Endothelial cell of umbilical vein (primary cell): ENCODE measurements around the gene LCOR. TPM values are rescaled to one million over a fixed set of nuclear protein-coding genes. Genes with fewer than 3 reads are reported as not detected.

ENCODE experiments used
- BruUV-seq: library from RNA; stranded (reverse); fragments of 400-500 nt; replicated peaks from 2 replicates; lab custom pipeline; 2021; lab: Mats Ljungman, UMichigan
- CTCF ChIA-PET: fragments of 300-600, 350-600 bp; sonication (Branson Sonifier 250); formaldehyde crosslinking; loops from one replicate; lab custom pipeline; 2021; ENCODE audit warnings: antibody characterized with exemption, inconsistent platforms; lab: Charles Lee
- POLR2A ChIA-PET: fragments of 300-600, 350-600 bp; sonication (Branson Sonifier 250); formaldehyde crosslinking; loops from one replicate; lab custom pipeline; 2021; ENCODE audit warnings: antibody characterized with exemption, inconsistent platforms; lab: Charles Lee
- DNase-seq: peaks from one replicate; pipeline ENCODE4 v3.0.0-alpha.2; 2011; ENCODE audit warnings: low read depth, low spot score
- FAIRE-seq: peaks from 2 replicates; lab custom pipeline; 2011; peaks lifted over from hg19 to GRCh38; lab: Jason Lieb, UNC
- H2AFZ ChIP-seq: 2 replicates; pipeline ENCODE4 v1.6.0; 2012; ENCODE audit warnings: low read depth, low read length, control low read depth, inconsistent platforms
- H3K27ac ChIP-seq: 2 replicates; pipeline ENCODE4 v1.5.1; 2011; ENCODE audit warnings: low read depth, mild to moderate bottlenecking, control low read depth, low read length, moderate library complexity; ENCODE audit not compliant: insufficient read depth
- H3K27me3 ChIP-seq, 2 experiments: 2 replicates each; pipeline versions ENCODE4 v1.6.0 to v1.6.1; 2011; ENCODE audit warnings: low read length in 2 of 2, mixed read lengths in 1 of 2; ENCODE audit not compliant: control insufficient read depth in 2 of 2, insufficient read depth in 2 of 2
- H3K36me3 ChIP-seq, 2 experiments: 2 replicates in 1 of 2; 3 replicates in 1 of 2; pipeline ENCODE4 v1.5.1; 2011; ENCODE audit warnings: low read length in 2 of 2, mild to moderate bottlenecking in 1 of 2, moderate library complexity in 1 of 2; ENCODE audit not compliant: control insufficient read depth in 2 of 2, insufficient read depth in 2 of 2; ENCODE audit errors: extremely low read depth in 1 of 2
- H3K4me1 ChIP-seq: 3 replicates; pipeline ENCODE4 v1.5.1; 2011; ENCODE audit warnings: mild to moderate bottlenecking, low read length; ENCODE audit not compliant: control insufficient read depth, insufficient read depth; ENCODE audit errors: extremely low read depth
- H3K4me2 ChIP-seq: 2 replicates; pipeline ENCODE4 v1.6.1; 2011; ENCODE audit warnings: low read length, control low read depth, mixed read lengths; ENCODE audit not compliant: insufficient read depth
- H3K4me3 ChIP-seq, 3 experiments: fragments of 200-600 bp in 1 of 3; sonication (generic), shearing (Covaris generic) in 1 of 3; replicated peaks in 1 of 3; 2 replicates each; pipeline ENCODE4 v1.5.1; 2011 to 2016; ENCODE audit warnings: control low read depth in 3 of 3, low read length in 3 of 3, mild to moderate bottlenecking in 2 of 3, inconsistent platforms in 1 of 3, low read depth in 1 of 3, moderate library complexity in 1 of 3; ENCODE audit not compliant: insufficient read depth in 1 of 3
- H3K79me2 ChIP-seq: 2 replicates; pipeline ENCODE4 v1.6.0; 2012; ENCODE audit warnings: low read length, inconsistent platforms; ENCODE audit not compliant: control insufficient read depth, insufficient read depth
- H3K9ac ChIP-seq: replicated peaks from 2 replicates; pipeline ENCODE3; 2011; ENCODE audit warnings: low read length, control low read depth; ENCODE audit not compliant: insufficient read depth; ENCODE audit errors: extremely low read depth
- H3K9me1 ChIP-seq: replicated peaks from 3 replicates; pipeline ENCODE4 v1.6.0; 2011; ENCODE audit warnings: mild to moderate bottlenecking, low read length; ENCODE audit not compliant: control insufficient read depth, insufficient read depth; ENCODE audit errors: extremely low read depth
- H3K9me3 ChIP-seq: replicated peaks from 2 replicates; pipeline ENCODE4 v1.5.1; 2012; ENCODE audit warnings: low read length, inconsistent platforms; ENCODE audit not compliant: control insufficient read depth, insufficient read depth
- H4K20me1 ChIP-seq: replicated peaks from 2 replicates; pipeline ENCODE3; 2011; ENCODE audit warnings: mild to moderate bottlenecking, low read length; ENCODE audit not compliant: control insufficient read depth, insufficient read depth; ENCODE audit errors: extremely low read depth
- EZH2 ChIP-seq: IDR thresholded peaks from 2 replicates; pipeline ENCODE4 v1.6.1; 2012; ENCODE audit warnings: borderline replicate concordance, low read depth, mild to moderate bottlenecking, moderate library complexity, low read length, inconsistent platforms; ENCODE audit not compliant: severe bottlenecking
- FOS ChIP-seq: IDR thresholded peaks from 2 replicates; pipeline ENCODE4 v1.6.1; 2011; ENCODE audit warnings: mild to moderate bottlenecking, low read length, moderate library complexity, borderline replicate concordance; ENCODE audit not compliant: insufficient read depth
- GATA2 ChIP-seq: IDR thresholded peaks from 2 replicates; pipeline ENCODE4 v1.7.0; 2011; ENCODE audit warnings: low read depth, mild to moderate bottlenecking, moderate library complexity, mixed read lengths, low read length; ENCODE audit not compliant: insufficient read length, insufficient read depth
- JUN ChIP-seq: IDR thresholded peaks from 2 replicates; pipeline ENCODE4 v1.6.1; 2011; ENCODE audit warnings: borderline replicate concordance, low read depth; ENCODE audit not compliant: insufficient read length, insufficient read depth
- MYC ChIP-seq: IDR thresholded peaks from one replicate; pipeline ENCODE4 v1.6.1; 2011; ENCODE audit warnings: mild to moderate bottlenecking, low read depth, low read length
- POLR2A ChIP-seq: IDR thresholded peaks from 2 replicates; pipeline ENCODE4 v1.6.1; 2012; ENCODE audit warnings: low read depth, mild to moderate bottlenecking, control low read depth, low read length
- POLR2AphosphoS5 ChIP-seq: IDR thresholded peaks from 2 replicates; pipeline ENCODE4 v1.6.1; 2012; ENCODE audit warnings: low read depth, mild to moderate bottlenecking, control low read depth, low read length, moderate library complexity; ENCODE audit not compliant: insufficient read depth
- dilution Hi-C: fragments of 300-500 bp; cut with MboI; formaldehyde crosslinking; loops from one replicate; pipeline ENCODE4 v1.15.0; 2019; ENCODE audit warnings: low sequenced_read_pairs; ENCODE audit not compliant: extremely low pct_ligation_motif_present
- intact Hi-C: fragments of 100-400 bp; cut with micrococcal nuclease; formaldehyde crosslinking; loops from one replicate; pipeline ENCODE4 v1.10.0; 2022
- polyA plus RNA-seq, 4 experiments: library from polyadenylated mRNA; depleted of rRNA in 3 of 4; stranded (reverse) in 3 of 4; unstranded in 1 of 4; fragments of >200 nt; gene quantifications; 2 replicates each; pipeline versions ENCODE4 v1.2.1 to v1.2.3, GENCODE V29; 2011 to 2012; ENCODE audit warnings: missing spikeins in 1 of 4
- total RNA-seq: library from RNA; stranded (reverse); gene quantifications from 2 replicates; pipeline ENCODE4 v1.2.3, GENCODE V29; 2021
- TF ChIP-seq, protein P1 (sequence below): IDR thresholded peaks from 2 replicates; pipeline ENCODE4 v1.6.1; 2011; ENCODE audit not compliant: insufficient read depth, insufficient read length
- TF ChIP-seq, protein P2 (sequence below), 2 donors: IDR thresholded peaks; 1 replicate in 1 of 2; 2 replicates in 1 of 2; pipeline ENCODE4 v1.5.1; 2011; ENCODE audit warnings: low read length in 2 of 2, mild to moderate bottlenecking in 2 of 2, moderate library complexity in 2 of 2, control low read depth in 1 of 2, inconsistent platforms in 1 of 2, low read depth in 1 of 2; ENCODE audit not compliant: insufficient read depth in 1 of 2; ENCODE audit errors: extremely low read depth in 1 of 2

Gene LCOR
- total and polyA plus RNA-seq, 2 donors (not counting 3 experiments of a cell fraction or from before 2014, with no cell fraction given) = 11.6 to 39.0 TPM

DNA sequence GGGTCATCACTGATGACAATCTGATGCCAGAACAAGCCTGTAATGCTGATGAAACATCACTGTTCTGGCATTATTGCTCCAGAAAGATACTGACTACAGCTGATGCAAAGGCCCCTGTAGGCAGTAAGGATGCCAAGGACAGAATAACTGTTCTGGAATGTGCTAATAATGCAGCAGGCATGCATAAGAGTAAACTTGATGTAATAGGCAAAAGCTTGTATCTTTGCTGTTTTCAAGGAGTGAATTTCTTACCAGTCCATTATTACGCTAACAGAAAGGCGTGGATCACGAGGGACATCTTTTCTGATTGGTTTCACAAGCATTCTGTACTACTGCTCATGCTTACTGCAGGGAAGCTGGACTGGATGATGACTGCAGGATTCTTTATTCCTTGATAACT is 18.7 kb downstream of the LCOR start:
- intact Hi-C loops (no loop called here), dilution Hi-C loops (no loop called here)
- Histone ChIP-seq H4K20me1 (peaks cover 5% of the 10 kb centered on the region), H3K27ac (no peak overlapping the region), H3K9ac (no peak overlapping the region), H3K4me1 (no peaks in the 10 kb centered on the region), H3K4me2 (no peak overlapping the region), H3K9me3 (no peaks in the 10 kb centered on the region), H3K9me1 (no peaks in the 10 kb centered on the region), H3K4me3 (no peak overlapping the region), H2AFZ (no peak overlapping the region), H3K79me2 (peaks cover 88% of the 10 kb centered on the region), H3K27me3 (no peaks in the 10 kb centered on the region), H3K36me3 (no peaks in the 10 kb centered on the region)
- TF ChIP-seq, protein P1, sequence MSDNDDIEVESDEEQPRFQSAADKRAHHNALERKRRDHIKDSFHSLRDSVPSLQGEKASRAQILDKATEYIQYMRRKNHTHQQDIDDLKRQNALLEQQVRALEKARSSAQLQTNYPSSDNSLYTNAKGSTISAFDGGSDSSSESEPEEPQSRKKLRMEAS = no peak
- TF ChIP-seq GATA2 (no peak), POLR2AphosphoS5 (no peak), MYC (no peak), JUN (no peak), FOS (no peak), POLR2A (no peak), EZH2 (no peak)
- TF ChIP-seq, protein P2, sequence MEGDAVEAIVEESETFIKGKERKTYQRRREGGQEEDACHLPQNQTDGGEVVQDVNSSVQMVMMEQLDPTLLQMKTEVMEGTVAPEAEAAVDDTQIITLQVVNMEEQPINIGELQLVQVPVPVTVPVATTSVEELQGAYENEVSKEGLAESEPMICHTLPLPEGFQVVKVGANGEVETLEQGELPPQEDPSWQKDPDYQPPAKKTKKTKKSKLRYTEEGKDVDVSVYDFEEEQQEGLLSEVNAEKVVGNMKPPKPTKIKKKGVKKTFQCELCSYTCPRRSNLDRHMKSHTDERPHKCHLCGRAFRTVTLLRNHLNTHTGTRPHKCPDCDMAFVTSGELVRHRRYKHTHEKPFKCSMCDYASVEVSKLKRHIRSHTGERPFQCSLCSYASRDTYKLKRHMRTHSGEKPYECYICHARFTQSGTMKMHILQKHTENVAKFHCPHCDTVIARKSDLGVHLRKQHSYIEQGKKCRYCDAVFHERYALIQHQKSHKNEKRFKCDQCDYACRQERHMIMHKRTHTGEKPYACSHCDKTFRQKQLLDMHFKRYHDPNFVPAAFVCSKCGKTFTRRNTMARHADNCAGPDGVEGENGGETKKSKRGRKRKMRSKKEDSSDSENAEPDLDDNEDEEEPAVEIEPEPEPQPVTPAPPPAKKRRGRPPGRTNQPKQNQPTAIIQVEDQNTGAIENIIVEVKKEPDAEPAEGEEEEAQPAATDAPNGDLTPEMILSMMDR (IDR thresholded peaks at IDR 0.05; ENCODE audit: extremely low read depth in 1 of 2, insufficient read depth in 1 of 2, low read depth in 1 of 2, low read length in 2 of 2) = no peak
- FAIRE-seq (no peak), DNase-seq (no peak)
- CTCF ChIA-PET = interaction anchor here (1.0 kb wide), 1 partner anchor 174 kb away, joined by 4 read pairs; no protein-coding TSS in a partner anchor
- no TSS peak for BruUV-seq
- POLR2A ChIA-PET = no interaction called here
